ENCODE data around the gene CHRND. TPM values are rescaled to one million over a fixed set of nuclear protein-coding genes. Genes with fewer than 3 reads are reported as not detected.

Gene CHRND
- total RNA-seq, 3 donors from 2014 or later (not counting 1 experiment from before 2014, with no cell fraction given), result not detected

DNA sequence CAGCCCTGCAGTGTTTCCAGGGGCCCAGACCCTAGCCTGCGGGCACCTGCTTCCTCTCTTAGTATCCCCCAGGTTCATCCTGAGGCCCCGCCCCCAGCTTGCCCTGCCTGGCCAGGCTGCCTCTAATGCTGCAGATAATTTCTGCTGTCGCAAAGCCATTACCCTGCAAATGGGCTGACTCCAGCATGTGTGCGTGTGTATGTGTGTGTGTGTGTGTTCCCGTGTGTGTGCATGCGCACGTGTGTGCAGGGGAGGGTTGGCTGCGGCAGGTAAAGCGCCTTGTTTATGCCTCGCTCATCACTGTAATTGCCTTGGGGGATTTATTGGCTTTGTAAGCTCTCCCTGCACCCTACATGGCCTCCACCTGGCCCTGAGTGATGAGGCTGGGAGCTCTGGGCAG, 13.4 kb upstream of the CHRND start:
- H3K27ac ChIP-seq (ENCODE audit: low read length), result no peak overlapping the region
- no peaks in the 10 kb centered on the region for H3K36me3 Mint-ChIP-seq
- H3K27me3 ChIP-seq (ENCODE audit: control insufficient read depth, insufficient read depth, low read length), result no peaks in the 10 kb centered on the region
- intact Hi-C loops (cut with micrococcal nuclease), result no loop called here
- no peaks in the 10 kb centered on the region for H3K4me1 ChIP-seq (ENCODE audit: control insufficient read depth, insufficient read depth, low read length)
- H3K27ac Mint-ChIP-seq, result no peak overlapping the region
- TF ChIP-seq, protein P1, sequence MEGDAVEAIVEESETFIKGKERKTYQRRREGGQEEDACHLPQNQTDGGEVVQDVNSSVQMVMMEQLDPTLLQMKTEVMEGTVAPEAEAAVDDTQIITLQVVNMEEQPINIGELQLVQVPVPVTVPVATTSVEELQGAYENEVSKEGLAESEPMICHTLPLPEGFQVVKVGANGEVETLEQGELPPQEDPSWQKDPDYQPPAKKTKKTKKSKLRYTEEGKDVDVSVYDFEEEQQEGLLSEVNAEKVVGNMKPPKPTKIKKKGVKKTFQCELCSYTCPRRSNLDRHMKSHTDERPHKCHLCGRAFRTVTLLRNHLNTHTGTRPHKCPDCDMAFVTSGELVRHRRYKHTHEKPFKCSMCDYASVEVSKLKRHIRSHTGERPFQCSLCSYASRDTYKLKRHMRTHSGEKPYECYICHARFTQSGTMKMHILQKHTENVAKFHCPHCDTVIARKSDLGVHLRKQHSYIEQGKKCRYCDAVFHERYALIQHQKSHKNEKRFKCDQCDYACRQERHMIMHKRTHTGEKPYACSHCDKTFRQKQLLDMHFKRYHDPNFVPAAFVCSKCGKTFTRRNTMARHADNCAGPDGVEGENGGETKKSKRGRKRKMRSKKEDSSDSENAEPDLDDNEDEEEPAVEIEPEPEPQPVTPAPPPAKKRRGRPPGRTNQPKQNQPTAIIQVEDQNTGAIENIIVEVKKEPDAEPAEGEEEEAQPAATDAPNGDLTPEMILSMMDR (IDR thresholded peaks at IDR 0.05), result no peak
- no peaks in the 10 kb centered on the region for H3K4me1 Mint-ChIP-seq
- H3K9me3 ChIP-seq (ENCODE audit: control insufficient read depth, insufficient read depth, low read length), result no peaks in the 10 kb centered on the region
- ATAC-seq (no peak), DNase-seq (no peak)
- whole genome bisulfite sequencing (ENCODE audit: insufficient coverage), result 95% methylated on average over 10 of the region's 10 CpGs
- H3K9me3 Mint-ChIP-seq, result no peaks in the 10 kb centered on the region
- H3K4me3 Mint-ChIP-seq, result no peak overlapping the region
- peaks cover 12 to 16% of the 10 kb centered on the region in 2 donors for H3K27me3 Mint-ChIP-seq (ENCODE audit: low read depth in 2 of 2)
- no peaks in the 10 kb centered on the region for H3K36me3 ChIP-seq (ENCODE audit: control insufficient read depth, insufficient read depth, low read length)
- H3K4me3 ChIP-seq (ENCODE audit: low read length), result no peak overlapping the region

DNA sequence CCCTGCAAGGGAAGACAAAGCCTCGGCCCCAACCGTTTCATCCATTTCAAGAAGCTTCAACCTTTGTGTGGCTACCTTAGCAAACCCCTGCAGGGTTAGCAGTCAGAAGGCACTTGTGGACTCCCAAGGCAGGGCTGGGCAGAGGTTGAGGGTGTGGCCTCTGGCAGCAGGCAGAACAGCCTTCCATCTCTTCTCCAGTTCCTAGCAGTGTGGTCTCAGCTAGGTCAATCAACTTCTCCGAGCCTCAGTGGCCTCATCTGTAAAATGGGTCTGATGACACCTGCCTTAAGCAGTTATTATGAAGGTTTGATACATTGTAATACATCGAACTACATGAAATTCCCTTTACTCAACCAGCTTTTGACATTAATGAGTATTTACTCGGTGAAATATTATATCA, 12.6 kb upstream of the CHRND start:
- H3K27ac ChIP-seq (ENCODE audit: low read length), result no peak overlapping the region
- Mint-ChIP-seq H3K4me1 (no peaks in the 10 kb centered on the region), H3K27ac (no peak overlapping the region), H3K27me3 (ENCODE audit: low read depth in 2 of 2) (peaks cover 12 to 16% of the 10 kb centered on the region in 2 donors), H3K9me3 (no peaks in the 10 kb centered on the region), H3K36me3 (no peaks in the 10 kb centered on the region), H3K4me3 (no peak overlapping the region)
- TF ChIP-seq, protein P1 (IDR thresholded peaks at IDR 0.05), result no peak
- intact Hi-C loops (cut with micrococcal nuclease), result no loop called here
- H3K27me3 ChIP-seq (ENCODE audit: control insufficient read depth, insufficient read depth, low read length), result no peaks in the 10 kb centered on the region
- ATAC-seq (no peak), DNase-seq (no peak)
- no peaks in the 10 kb centered on the region for H3K9me3 ChIP-seq (ENCODE audit: control insufficient read depth, insufficient read depth, low read length)
- no peaks in the 10 kb centered on the region for H3K4me1 ChIP-seq (ENCODE audit: control insufficient read depth, insufficient read depth, low read length)
- no peaks in the 10 kb centered on the region for H3K36me3 ChIP-seq (ENCODE audit: control insufficient read depth, insufficient read depth, low read length)
- whole genome bisulfite sequencing (ENCODE audit: insufficient coverage), result 91% methylated on average over 3 of the region's 5 CpGs
- no peak overlapping the region for H3K4me3 ChIP-seq (ENCODE audit: low read length)

DNA sequence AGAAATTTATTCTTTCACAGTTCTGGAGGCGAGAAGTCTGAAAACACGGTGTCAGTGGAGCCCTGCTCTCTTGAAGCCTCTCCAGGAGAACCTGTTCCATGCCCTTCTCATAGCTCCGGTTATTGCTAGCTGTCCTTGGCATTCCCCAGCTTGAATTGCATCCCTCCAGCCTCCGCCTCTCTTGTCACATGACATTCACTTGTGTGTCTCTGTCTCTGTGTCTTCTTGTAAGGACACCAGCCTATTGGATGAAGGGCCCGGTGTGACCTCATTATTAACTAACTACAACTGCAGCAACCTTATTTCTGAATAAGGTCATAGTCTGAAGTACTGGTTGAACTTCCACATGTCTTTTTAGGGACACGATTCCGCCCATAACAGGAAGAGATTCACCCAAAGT, 10.3 kb upstream of the CHRND start:
- peaks cover 12 to 15% of the 10 kb centered on the region in 2 donors for H3K27me3 Mint-ChIP-seq (ENCODE audit: low read depth in 2 of 2)
- H3K4me1 Mint-ChIP-seq, result no peaks in the 10 kb centered on the region
- H3K4me3 Mint-ChIP-seq, result no peak overlapping the region

DNA sequence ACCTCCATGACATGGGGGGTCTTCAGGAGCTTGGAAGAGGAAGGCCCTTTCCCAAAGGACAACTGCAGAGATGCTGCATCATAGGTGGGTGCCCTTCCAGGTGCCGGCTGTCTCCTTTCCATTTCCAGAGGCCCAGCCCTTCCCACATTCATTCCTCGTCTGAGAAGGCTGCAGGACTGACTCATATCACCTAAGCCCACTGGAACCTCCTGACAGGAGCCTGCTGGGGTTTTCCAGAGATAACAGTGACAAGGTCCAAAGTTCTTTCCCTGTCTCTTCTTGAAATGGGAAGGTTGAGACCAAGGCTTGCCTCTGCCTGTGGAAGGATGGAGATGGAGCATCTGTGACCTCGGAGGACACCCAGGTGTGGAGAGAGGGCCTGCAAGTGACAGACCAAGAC, 9.4 kb upstream of the CHRND start:
- no peaks in the 10 kb centered on the region for H3K36me3 ChIP-seq (ENCODE audit: control insufficient read depth, insufficient read depth, low read length)
- WGBS (ENCODE audit: insufficient coverage), result 85% methylated on average over 2 of the region's 3 CpGs
- no peak overlapping the region for H3K4me3 ChIP-seq (ENCODE audit: low read length)
- ATAC-seq, result no peak
- H3K4me3 Mint-ChIP-seq, result no peak overlapping the region
- H3K9me3 ChIP-seq (ENCODE audit: control insufficient read depth, insufficient read depth, low read length), result no peaks in the 10 kb centered on the region
- H3K27me3 Mint-ChIP-seq (ENCODE audit: low read depth in 2 of 2), result peaks cover 12 to 20% of the 10 kb centered on the region in 2 donors
- intact Hi-C loops (cut with micrococcal nuclease), result no loop called here
- no peaks in the 10 kb centered on the region for H3K36me3 Mint-ChIP-seq
- no peaks in the 10 kb centered on the region for H3K27me3 ChIP-seq (ENCODE audit: control insufficient read depth, insufficient read depth, low read length)
- peaks cover 0 to 3% of the 10 kb centered on the region in 2 donors for H3K4me1 Mint-ChIP-seq
- DNase-seq, result no peak
- TF ChIP-seq, protein P1 (IDR thresholded peaks at IDR 0.05), result no peak
- peaks cover 2% of the 10 kb centered on the region for H3K4me1 ChIP-seq (ENCODE audit: control insufficient read depth, insufficient read depth, low read length)
- no peak overlapping the region for H3K27ac ChIP-seq (ENCODE audit: low read length)
- H3K9me3 Mint-ChIP-seq, result no peaks in the 10 kb centered on the region
- no peak overlapping the region for H3K27ac Mint-ChIP-seq

More for the DNA sequence above, 10.3 kb upstream of the CHRND start:
- WGBS (ENCODE audit: insufficient coverage), result 87% methylated on average over 7 of the region's 7 CpGs
- Mint-ChIP-seq H3K36me3 (no peaks in the 10 kb centered on the region), H3K27ac (no peak overlapping the region), H3K9me3 (no peaks in the 10 kb centered on the region)
- TF ChIP-seq, protein P1 (IDR thresholded peaks at IDR 0.05), result no peak
- Histone ChIP-seq H3K9me3 (ENCODE audit: control insufficient read depth, insufficient read depth, low read length) (no peaks in the 10 kb centered on the region), H3K27ac (ENCODE audit: low read length) (no peak overlapping the region), H3K4me1 (ENCODE audit: control insufficient read depth, insufficient read depth, low read length) (no peaks in the 10 kb centered on the region), H3K36me3 (ENCODE audit: control insufficient read depth, insufficient read depth, low read length) (no peaks in the 10 kb centered on the region), H3K4me3 (ENCODE audit: low read length) (no peak overlapping the region), H3K27me3 (ENCODE audit: control insufficient read depth, insufficient read depth, low read length) (no peaks in the 10 kb centered on the region)
- DNase-seq (no peak), ATAC-seq (no peak)
- intact Hi-C loops (cut with micrococcal nuclease), result no loop called here
